Raji (cell line): Measurements from ENCODE around the gene STK39.

Experiments used
- POLR2A ChIP-seq: IDR thresholded peaks from 2 replicates; pipeline ENCODE4 v1.6.1; 2011; ENCODE audit warnings: low read depth, low read length, control low read depth; ENCODE audit not compliant: insufficient read depth

Gene STK39

GRCh38 chr2:168180914-168181313, 66.5 kb downstream of the STK39 start:
- no peak for TF ChIP-seq POLR2A

GRCh38 chr2:168180483-168180882, 66.9 kb downstream of the STK39 start:
- TF ChIP-seq POLR2A: no peak

DNA sequence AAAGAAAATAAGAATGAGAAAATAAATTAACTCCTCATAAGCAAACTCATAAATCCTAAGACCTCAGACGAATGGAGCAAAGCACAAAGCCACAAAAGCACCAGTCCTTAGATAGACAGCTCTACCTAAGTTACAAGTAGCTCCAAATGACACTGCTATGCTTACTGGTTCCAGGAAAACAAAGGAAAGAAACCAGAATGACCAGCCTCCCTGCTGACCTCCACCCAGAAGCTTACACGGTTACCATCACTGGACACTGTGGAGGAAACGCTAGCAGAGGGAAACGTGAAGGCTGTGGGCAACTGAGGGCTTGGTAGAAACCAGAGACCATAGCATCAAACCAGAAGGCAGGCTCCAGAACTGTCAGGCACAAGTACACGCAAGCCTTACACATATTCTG, 67.8 kb downstream of the STK39 start:
- TF ChIP-seq POLR2A: no peak

DNA sequence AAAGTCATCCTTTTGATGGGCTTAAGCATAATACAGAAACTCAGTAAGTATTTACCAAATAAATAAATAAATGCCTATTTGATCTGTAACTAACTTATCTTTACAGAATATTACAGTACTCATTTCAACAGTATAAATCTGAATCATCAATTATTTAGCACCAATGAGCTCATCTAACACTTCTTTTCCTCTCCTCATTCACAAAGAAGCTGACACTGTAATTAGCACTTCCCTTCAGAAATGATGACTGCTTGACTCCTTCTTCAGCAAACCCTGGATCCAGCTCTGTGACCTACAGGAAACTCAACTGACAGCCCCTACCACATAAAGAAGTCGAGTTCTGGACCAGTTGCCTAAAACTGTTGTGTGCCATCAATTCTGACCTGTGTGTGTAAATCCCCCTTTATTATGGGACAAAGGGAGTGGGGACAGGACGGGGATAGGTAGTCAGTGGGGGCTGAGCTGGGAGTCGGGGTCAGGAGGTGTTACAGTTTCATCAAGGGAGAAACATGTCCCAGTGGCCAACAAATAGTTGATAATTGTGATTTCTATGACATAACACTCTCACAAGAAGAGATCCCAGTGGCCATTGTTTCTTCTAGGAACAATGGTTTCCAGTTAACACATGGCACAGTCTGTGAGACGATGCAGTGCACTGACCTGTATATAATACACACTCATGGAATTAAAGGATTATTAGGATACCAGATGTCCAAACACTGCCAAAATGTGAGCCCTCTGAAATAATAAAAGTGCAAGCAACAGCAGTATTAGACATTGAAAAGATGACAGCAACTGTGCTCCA, 68.7 kb downstream of the STK39 start:
- TF ChIP-seq POLR2A: no peak

- TF ChIP-seq POLR2A: no peak
Observed at GRCh38 chr2:168176402-168176801, 71.0 kb downstream of the STK39 start.

- no peak for TF ChIP-seq POLR2A
Observed at GRCh38 chr2:168175469-168175868, 71.9 kb downstream of the STK39 start.

- TF ChIP-seq POLR2A: no peak
Observed at GRCh38 chr2:168174756-168175155, 72.6 kb downstream of the STK39 start.

DNA sequence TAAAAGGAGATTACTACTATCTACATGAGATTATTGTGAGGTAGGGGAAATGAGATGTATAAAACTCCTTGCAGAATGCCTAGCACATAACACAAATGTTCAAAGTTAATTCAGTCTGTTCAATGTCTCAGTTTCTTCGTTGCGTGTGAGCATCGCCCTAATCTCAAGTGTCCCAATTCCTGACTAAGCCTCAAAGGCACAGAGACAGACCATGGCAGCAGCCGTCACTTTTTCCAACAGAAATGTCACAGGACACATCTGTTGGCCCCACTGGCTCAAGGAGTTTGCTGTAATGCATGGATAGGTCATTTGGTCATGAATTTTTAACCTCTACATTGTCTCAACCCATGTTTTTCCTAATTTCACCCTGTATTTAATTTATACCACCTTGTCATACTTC, 75.3 kb downstream of the STK39 start:
- no peak for TF ChIP-seq POLR2A

DNA sequence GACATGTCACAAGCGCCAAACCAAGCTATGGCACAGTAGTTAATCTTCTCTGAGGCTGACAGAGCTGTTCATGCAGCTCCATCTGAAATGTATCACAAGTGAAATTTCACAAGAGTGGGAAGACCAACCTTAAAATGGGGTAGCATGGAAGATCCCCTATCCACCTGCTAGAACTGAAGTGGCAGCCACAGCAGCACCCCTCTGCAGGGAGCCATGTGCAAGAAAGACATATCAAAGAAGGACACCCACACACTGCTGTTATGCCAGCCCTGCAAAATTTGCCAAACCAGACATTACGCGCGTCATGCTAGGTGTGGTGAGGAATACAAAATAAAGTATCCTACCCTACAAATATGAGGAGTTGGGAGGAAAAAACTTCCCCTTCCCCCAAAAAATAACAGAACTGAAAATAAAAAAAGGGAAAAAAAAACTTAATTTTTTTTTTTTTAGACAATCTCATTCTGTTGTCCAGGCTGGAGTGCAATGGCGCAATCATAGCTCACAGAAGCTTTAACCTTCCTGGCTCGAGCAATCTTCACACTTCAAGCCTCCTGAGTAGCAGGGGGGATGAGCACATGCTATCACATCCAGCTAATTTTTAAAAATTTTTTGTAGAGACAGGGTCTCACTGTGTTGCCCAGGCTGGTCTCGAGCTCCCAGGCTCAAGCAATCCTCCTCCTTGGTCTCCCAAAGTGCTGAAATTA, 76.2 kb downstream of the STK39 start:
- TF ChIP-seq POLR2A: no peak

DNA sequence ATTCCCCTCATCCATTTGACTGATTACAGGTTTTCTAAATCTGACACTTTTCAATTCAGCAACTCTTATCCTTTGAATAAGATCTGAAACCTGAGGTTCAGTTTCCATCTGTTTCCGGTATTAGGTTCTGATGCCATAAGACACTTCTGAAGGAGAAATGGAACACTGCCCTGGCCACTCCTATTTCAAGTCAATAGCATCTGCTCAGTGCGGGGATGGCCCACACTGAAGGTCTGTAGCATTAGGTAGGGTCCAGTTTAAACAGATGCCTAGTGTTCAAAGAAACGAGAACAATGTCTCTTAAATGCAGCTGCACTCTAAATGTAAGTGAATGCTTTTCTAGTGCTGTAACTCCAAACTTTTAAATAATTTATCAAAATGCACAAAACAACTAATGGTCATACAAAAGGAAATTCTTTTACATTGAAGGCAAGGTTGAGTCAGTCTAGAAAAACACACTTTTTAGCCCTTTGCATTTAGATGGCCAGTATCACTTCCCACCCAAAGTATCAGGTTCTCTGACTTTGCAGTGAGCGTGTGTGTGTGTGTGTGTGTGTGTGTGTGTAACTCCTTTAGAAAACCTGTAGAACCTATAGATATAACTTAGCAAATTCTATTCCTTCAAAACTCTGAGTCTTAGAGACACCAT, 78.2 kb downstream of the STK39 start:
- no peak for TF ChIP-seq POLR2A

GRCh38 chr2:168167511-168168263, 79.7 kb downstream of the STK39 start:
- TF ChIP-seq POLR2A: no peak

DNA sequence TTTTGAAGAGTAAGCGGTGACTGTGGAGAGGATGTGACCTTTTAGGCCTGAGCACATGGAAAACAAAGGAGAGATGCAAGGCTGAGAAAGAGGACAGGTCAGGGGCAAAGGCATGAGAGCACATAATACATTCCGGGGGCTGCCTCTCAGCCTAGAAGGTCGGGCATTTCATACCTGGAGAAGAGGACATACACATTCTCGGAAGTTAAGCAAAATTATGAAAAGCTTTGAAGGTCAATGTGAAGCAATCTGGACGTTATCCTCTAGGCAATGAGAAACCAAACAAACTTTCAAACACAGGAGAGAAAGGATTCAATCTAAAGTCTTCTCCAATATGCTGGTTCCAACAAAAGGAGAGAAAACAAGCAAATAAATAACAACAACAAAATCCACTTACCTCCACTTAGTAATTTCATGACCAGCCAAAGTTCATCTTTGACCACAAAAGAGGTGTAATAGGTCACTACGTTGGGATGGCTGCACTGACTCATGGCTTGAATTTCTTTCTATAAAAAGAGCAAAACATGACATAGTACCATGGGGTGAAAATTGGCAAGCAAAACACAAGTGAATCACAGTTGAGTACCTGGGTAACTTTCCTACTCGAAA, 80.4 kb downstream of the STK39 start:
- no peak for TF ChIP-seq POLR2A

DNA sequence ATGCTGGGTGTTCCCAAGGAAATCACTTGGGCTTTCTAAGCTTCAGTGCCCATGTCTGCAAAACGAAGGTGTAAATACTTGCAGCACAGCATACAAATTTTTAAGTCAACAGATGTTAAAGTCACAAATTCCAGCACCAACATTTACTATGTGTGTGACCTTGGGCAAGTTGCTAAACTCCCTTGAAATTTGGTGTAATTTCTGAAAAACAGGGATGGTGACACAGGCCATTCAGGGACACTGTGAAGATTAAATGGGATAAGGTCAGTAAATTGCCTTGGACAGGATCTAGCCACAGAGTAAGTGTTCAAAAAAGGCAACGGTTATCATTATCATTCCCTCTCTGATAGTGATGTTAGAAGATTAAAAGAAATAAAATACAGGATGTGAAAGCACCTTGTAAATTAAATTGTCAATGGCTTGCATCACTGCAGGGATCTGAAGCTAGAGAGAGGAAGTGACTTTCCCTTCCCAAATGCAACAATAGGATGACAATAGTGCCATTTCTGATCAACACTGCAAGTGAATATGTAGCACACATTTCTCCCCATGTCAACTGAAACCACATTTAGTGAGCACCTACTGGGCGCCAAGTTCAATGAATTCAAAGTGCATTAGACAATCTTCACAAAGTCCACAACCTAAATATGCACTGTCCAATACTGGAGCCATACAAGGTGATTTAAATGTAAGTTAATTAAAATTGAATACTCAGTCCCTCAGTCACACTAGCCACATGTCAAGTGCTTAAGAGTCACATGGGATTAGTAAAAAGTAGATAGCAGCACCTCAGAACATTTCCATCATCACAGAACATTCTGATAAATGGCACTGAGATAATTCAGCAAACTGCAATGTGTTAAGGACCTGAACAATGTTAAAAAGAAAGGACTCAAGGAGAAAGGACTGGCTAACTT, 81.2 kb downstream of the STK39 start:
- TF ChIP-seq POLR2A: no peak

- TF ChIP-seq POLR2A: no peak
Observed at GRCh38 chr2:168165397-168165796, 82.0 kb downstream of the STK39 start.
